Activated CD4-positive, alpha-beta T cell treated with anti-CD3 and anti-CD28 coated beads, Interleukin-2, amount 50 U/mL, for 1 hour (primary cell): ENCODE measurements around the gene UPP1.
A peak's percentile ranks its signal among the peaks of the same experiment; 100 is the strongest.
"Not testable (repeated sequence)": the region's sequence is repeated elsewhere in the genome, so short reads cannot be mapped to it uniquely, and the experiment has no call there.

Experiments
- DNase-seq: peaks from one replicate; pipeline ENCODE4 v3.0.0-alpha.2; 2020

UPP1 gene

GRCh38 chr7:48089046-48090003 is at the start of gene UPP1:
TSS of gene UPP1 (plus strand) at chr7:48089265. CDS start at chr7:48094784, 5,519 bp downstream.
- peak; percentile 89 for DNase-seq

GRCh38 chr7:48040944-48041652 is 48.0 kb upstream of the UPP1 start:
- no peak for DNase-seq

- DNase-seq, result no peak
Measured at GRCh38 chr7:48041653-48041970, 47.5 kb upstream of the UPP1 start.

GRCh38 chr7:48042216-48042615 is 46.8 kb upstream of the UPP1 start:
- DNase-seq, result no peak

- no peak for DNase-seq
Measured at GRCh38 chr7:48042636-48043035, 46.4 kb upstream of the UPP1 start.

DNA sequence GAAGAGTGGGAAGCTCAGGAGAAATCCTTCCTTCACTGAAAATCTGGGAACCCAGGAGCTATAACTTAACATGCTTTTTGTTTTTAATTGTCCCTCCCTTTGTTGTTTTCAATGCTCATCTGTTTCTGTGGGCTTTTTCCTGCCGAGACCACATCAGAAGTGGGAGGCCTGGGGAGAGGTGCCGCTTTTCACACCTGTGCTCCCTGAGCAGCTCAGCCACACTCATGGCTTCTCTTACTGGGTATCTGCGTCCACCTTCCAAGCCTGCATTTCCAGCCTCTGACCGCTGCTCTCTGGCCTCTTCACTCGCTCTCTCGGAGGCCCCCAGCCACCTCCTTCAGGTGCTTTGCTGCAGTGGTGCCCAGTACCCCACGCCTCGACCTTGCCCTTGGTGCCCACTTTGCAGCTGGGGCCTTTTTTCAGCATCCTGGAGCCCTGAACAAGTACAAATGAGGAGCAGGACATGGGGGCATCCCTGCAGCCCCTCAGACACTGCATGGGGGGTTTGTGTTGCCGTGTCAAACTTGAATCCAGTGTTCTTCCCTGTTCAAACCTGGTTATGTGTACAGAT is 43.8 kb upstream of the UPP1 start:
- DNase-seq, result no peak

- DNase-seq, result no peak
Measured at GRCh38 chr7:48046458-48046857, 42.6 kb upstream of the UPP1 start.

DNA sequence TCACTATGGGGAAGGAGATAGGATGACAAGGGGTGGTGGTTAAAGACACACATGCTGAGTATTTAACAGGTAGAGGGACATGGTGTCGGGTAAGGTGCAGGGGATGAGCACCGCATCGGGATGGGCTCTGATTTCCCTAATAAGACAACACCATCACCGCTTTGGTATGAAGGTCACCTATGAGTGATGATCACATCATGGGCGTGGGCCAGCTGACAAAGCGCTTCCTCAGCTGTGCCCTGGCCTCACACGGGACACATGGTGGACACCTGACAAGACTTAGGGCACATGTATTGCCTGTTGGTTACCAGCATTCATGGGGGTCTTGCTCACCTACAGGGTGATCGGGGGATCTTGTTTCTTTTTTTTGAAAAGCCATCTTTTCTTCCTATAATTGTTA is 41.0 kb upstream of the UPP1 start:
- DNase-seq, result no peak

DNA sequence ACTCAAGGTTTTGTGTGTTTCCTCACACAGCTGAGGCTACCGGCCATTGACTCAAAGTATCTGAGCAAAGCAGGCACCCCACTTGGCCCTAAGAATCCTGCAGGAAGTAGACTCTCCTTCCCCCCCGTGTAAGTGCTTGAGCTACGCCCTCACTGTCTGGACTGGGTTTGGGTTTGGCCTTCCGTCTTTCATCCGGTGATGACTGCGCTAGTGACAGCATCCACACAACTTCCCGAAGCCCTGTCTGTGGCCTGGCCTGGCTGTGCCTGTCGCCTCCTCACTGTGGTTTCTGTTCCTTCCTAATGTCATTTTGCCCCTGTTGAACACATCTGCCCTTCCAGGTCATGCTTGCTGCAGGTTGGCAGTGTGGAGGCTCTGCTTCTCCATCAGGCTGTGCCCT is 39.2 kb upstream of the UPP1 start:
- no peak for DNase-seq

GRCh38 chr7:48052748-48053147 is 36.3 kb upstream of the UPP1 start:
- DNase-seq, result no peak

GRCh38 chr7:48053736-48054135 is 35.3 kb upstream of the UPP1 start:
- no peak for DNase-seq

DNA sequence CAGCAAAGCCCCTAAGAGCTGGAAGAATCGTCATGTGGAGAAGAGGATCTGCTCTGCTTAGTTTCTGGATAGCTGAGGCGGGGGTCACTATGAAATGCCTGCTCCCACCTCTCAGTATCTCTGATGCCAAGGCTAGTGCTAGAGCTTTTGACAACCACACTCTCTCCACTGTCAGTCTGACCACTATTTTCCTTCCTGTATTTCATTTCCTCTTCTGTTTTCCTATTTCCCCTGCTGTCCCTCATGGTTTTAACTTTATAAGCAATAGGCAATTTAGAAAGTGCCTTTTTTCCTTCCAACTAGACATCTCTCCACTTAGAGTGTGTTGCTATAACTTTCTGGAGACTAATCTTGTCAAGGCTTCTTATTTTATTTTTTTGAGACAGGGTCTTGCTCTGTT is 30.1 kb upstream of the UPP1 start:
- no peak for DNase-seq

DNA sequence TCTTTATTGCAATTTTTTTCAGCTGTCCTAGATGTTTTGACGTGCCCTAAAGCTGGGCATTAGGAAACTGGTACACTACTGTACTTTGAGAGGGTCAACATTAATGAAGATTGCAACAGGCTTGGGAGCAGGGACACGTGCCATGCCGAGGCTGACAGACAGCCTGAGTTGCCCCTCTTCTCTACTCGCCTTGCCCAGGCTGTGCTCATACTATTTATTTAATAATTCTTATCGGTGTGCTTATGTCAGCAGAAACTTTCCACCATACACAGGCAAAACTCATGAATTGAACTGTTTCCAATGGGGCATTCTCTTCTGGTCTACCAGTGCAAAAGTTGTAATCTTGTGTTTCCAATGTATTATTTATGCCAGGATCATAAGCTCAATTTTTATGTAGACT is 29.4 kb upstream of the UPP1 start:
- no peak for DNase-seq

DNA sequence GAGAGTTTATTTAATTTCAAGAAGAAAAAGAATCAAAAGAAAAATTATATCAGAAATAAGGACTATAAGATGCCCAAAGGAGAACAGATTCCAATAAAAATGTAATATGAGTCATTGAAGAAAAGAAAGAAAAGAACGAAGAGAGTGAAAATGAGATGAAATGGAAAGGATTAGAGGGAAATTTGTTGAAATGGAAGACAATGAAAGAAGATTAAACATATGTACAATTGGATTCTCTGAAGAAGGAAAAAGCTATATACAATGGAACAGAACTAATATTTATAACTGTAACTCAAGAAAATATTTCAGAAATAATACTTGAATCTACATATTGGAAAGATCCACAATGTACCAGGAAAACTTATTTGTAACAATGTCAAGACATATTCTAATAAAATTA is 25.1 kb upstream of the UPP1 start:
- no peak for DNase-seq

- no peak for DNase-seq
Measured at GRCh38 chr7:48067475-48067874, 21.6 kb upstream of the UPP1 start.

GRCh38 chr7:48074204-48074654 is 14.8 kb upstream of the UPP1 start:
- no peak for DNase-seq

- DNase-seq, result no peak
Measured at GRCh38 chr7:48077423-48077822, 11.6 kb upstream of the UPP1 start.

DNA sequence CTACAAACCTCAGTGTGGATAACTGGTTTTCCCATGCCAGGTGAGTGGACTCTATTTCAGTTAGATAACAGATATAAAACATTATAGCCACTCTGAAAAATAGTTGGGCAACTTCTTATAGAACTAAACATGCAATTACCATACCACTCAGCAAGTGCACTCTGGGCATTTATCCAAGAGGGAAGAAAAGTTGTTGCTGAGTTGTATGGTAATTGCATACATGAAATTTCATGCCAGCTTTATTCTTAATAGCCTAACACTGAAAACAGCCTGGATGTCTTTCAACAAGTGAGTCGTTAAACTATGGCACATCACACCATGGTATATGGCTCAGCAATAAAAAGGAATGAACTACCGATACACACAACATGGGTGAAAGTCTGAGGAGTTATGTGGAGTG is 10.6 kb upstream of the UPP1 start:
- no peak for DNase-seq

DNA sequence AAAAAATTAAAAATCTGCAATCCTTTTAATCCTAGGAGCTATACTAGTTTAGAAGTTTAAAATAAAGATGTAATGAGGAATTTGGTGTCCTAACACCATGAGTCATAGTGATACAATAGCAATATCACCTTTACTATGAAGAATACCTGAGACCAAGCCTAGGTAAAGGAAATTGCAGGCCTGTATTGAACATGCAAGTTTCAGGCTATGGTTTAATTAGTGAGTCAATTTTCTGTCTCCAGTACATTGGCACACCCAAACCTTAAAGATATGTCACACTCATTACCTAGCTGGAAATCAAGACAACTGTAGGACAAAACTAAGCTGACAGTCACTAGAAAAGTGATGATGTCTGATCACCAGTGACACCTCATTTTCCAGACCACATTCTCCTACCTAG is 6.7 kb upstream of the UPP1 start:
- not testable (repeated sequence) for DNase-seq

GRCh38 chr7:48083114-48083830 is 5.8 kb upstream of the UPP1 start:
- no peak for DNase-seq

DNA sequence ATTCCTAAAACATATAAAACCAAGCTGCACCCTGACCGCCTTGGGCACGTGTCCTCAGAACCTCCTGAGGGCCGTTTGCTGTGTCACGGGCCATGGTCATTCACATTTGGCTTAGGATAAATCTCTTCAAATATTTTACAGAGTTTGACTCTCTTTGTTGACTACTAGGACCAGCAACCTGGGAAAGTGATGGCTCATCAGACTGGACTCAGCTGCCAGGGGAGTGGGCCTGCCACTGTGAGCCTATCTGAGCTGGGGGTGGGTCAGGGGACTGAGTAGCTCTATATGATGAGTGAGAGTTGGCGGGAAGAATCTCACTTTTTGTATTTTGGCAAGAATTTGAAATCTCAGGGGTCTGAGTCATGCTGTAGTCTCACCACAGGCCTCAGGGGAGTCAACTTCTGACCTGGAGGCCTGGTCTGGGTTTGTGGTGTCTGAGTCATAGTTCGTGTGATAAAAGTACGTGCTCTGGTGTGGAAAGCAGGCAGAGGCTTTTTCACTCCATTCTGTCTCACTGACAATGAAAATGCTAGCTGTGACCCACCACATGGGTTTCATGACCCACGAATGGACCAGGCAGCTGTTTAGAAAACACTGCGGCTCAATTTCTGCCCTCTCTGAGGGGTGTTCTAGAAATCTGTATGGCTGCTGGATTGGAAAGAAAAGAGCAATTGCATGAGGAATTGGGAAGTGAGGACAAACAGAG is 4.2 kb upstream of the UPP1 start:
- DNase-seq, result peak; percentile 42

DNA sequence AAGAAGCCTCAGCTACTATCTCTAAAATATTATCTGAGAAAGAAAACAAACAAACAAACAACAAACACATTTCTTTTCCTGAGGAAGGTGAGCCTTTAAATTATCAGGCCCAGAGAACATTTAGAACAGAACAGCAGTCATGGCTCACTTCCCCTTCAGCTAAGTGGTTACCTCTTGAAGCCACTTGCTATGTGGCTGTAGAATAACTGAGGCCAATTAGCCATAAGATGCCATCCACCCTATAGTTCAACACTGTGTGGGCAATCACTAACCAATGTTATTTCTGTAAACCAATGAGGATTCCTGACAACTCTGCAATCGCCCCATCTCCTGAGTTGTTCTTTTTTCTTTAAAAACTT is 3.7 kb upstream of the UPP1 start:
- no peak for DNase-seq

GRCh38 chr7:48085942-48086341 is 3.1 kb upstream of the UPP1 start:
- no peak for DNase-seq
